Adipocyte (in vitro differentiated cells): Measurements from ENCODE around the gene NPAS2.

Source experiments
- DNase-seq: peaks from one replicate; pipeline ENCODE4 v3.0.0-alpha.2; 2015; ENCODE audit warnings: low read depth
- H3K27me3 ChIP-seq: replicated peaks from 2 replicates; pipeline ENCODE4 v1.7.0; 2013; ENCODE audit warnings: mild to moderate bottlenecking, low read length, moderate library complexity; ENCODE audit not compliant: control insufficient read depth, insufficient read depth
- H3K36me3 ChIP-seq: 2 replicates; pipeline ENCODE4 v1.7.0; 2013; ENCODE audit warnings: low read length, mild to moderate bottlenecking, moderate library complexity; ENCODE audit not compliant: control insufficient read depth, insufficient read depth, severe bottlenecking
- H3K4me1 ChIP-seq: 2 replicates; pipeline ENCODE4 v1.7.0; 2013; ENCODE audit warnings: mild to moderate bottlenecking, low read length, moderate library complexity; ENCODE audit not compliant: control insufficient read depth, insufficient read depth
- H3K4me3 ChIP-seq: 2 replicates; pipeline ENCODE4 v1.7.0; 2013; ENCODE audit warnings: mild to moderate bottlenecking, low read length, moderate library complexity
- H3K9ac ChIP-seq: 2 replicates; pipeline ENCODE4 v1.7.0; 2013; ENCODE audit warnings: mild to moderate bottlenecking, low read length, moderate library complexity
- H3K9me3 ChIP-seq: 2 replicates; pipeline ENCODE4 v1.7.0; 2013; ENCODE audit warnings: mild to moderate bottlenecking, low read length, moderate library complexity; ENCODE audit not compliant: control insufficient read depth

NPAS2 gene

GRCh38 chr2:100981011-100981410 lies 161.1 kb downstream of the NPAS2 start:
- DNase-seq = no peak
- H3K27me3 ChIP-seq = no peaks in the 10 kb centered on the region
- no peak overlapping the region for H3K4me3 ChIP-seq
- no peaks in the 10 kb centered on the region for H3K9me3 ChIP-seq
- no peak overlapping the region for H3K9ac ChIP-seq
- peaks cover 10% of the 10 kb centered on the region for H3K4me1 ChIP-seq
- peaks cover 56% of the 10 kb centered on the region for H3K36me3 ChIP-seq

GRCh38 chr2:100982431-100982861 lies 162.5 kb downstream of the NPAS2 start:
- DNase-seq = no peak
- Histone ChIP-seq H3K4me1 (peaks cover 10% of the 10 kb centered on the region), H3K4me3 (no peak overlapping the region), H3K9me3 (no peaks in the 10 kb centered on the region), H3K36me3 (peaks cover 46% of the 10 kb centered on the region), H3K9ac (no peak overlapping the region), H3K27me3 (no peaks in the 10 kb centered on the region)

GRCh38 chr2:100983201-100983600 lies 163.3 kb downstream of the NPAS2 start:
- no peak for DNase-seq
- Histone ChIP-seq H3K9me3 (no peaks in the 10 kb centered on the region), H3K4me1 (peaks cover 10% of the 10 kb centered on the region), H3K36me3 (peaks cover 46% of the 10 kb centered on the region), H3K4me3 (no peak overlapping the region), H3K9ac (no peak overlapping the region), H3K27me3 (no peaks in the 10 kb centered on the region)

DNA sequence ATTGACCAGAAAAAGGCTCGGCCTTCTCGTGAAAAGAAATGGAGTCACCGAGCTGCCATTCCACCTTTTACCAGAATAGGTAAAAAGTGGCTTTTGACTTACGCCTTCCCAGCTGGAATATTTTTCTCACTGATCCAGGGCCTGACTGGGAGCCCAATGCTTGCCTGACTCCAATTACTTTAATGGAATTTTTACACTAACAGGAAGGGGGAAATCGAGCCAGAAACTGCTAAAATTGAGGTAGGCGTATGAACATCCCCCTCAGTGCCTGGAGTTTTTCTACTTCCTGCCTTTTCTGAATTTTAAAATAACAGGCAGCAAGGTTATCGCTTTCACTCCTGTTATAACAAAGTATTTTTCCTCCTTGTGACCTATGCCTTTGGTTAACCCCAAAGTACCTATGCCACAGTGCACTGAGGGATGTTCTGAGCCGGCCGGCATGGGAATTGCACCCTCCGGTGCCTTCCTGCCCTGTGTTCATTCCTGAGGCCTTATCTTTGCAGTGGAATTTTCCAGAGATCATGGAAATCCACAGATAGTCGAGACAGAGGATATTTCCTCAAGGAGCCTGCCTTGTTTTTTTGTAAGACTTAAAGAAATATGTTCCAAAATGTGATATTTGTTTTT lies 163.9 kb downstream of the NPAS2 start:
- Histone ChIP-seq H3K36me3 (peaks cover 42% of the 10 kb centered on the region), H3K4me1 (peaks cover 10% of the 10 kb centered on the region), H3K27me3 (no peaks in the 10 kb centered on the region), H3K9me3 (no peaks in the 10 kb centered on the region), H3K9ac (no peak overlapping the region), H3K4me3 (no peak overlapping the region)
- DNase-seq = no peak

DNA sequence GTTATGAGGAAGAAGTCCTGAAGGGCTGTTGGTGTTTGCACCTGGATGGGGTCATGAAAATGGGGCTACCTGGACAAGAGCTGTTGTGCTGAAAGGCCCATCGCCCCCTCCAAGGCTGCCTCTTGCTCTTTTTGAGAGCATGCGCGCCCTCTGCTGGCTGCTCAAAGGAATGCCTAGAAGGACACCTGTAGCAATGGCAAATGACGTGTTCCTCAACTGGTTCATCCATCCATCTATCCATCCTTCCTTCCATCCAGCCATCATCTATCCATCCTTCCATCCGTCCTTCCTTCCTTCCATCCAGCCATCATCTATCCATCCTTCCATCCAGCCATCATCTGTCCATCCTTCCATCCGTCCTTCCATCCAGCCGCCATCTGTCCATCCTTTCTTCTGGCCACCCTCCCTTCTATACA lies 165.0 kb downstream of the NPAS2 start:
- Histone ChIP-seq H3K9me3 (no peaks in the 10 kb centered on the region), H3K4me1 (peaks cover 17% of the 10 kb centered on the region), H3K36me3 (peaks cover 34% of the 10 kb centered on the region), H3K27me3 (no peaks in the 10 kb centered on the region), H3K4me3 (no peak overlapping the region), H3K9ac (no peak overlapping the region)
- DNase-seq = peak; percentile 87

DNA sequence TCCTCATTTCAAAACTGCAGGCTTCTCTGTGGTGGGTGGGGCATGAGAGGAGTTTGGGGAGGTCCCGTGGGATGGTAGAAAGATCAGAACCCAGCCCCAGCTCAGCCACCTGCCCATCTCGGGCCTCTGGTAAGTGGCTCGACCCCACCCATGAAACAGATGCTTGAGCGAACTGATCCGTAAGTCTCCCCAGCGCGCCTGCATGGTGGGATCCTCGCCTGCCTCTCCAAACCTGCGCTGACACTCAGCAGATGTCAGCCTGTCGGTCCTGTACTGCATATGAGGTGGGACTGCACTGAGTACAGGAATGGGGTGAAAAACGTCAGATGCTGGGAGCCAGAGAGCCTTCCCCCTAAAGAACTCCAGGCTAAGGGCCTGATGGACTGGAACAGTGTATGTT lies 166.2 kb downstream of the NPAS2 start:
- no peak overlapping the region for H3K9ac ChIP-seq
- no peak for DNase-seq
- no peak overlapping the region for H3K4me3 ChIP-seq
- H3K36me3 ChIP-seq = peaks cover 34% of the 10 kb centered on the region
- H3K9me3 ChIP-seq = no peaks in the 10 kb centered on the region
- H3K27me3 ChIP-seq = no peaks in the 10 kb centered on the region
- peaks cover 14% of the 10 kb centered on the region for H3K4me1 ChIP-seq

DNA sequence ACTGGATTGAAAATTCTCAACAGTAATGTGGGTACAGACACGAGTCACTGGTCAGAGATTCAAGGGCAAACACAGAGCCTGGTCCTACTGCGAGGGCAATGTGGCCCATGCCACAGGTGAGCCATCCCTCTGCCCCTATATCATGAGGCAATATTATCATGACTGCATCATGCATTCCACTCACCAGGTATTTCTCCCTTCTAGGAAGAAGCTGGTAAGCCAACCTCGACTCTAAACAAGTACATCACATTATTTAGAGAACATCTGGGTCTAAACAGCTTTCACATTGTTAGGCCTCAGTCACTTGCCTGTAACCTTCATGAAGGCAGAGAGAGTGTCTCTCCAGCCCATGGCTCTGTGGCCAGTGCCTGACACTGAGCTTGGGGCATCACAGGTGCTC lies 167.6 kb downstream of the NPAS2 start:
- DNase-seq = no peak
- Histone ChIP-seq H3K4me1 (peaks cover 14% of the 10 kb centered on the region), H3K36me3 (peaks cover 34% of the 10 kb centered on the region), H3K9ac (no peak overlapping the region), H3K4me3 (no peak overlapping the region), H3K27me3 (no peaks in the 10 kb centered on the region), H3K9me3 (no peaks in the 10 kb centered on the region)

- H3K4me1 ChIP-seq = peaks cover 14% of the 10 kb centered on the region
- peaks cover 31% of the 10 kb centered on the region for H3K36me3 ChIP-seq
- H3K9me3 ChIP-seq = no peaks in the 10 kb centered on the region
- DNase-seq = no peak
- no peak overlapping the region for H3K9ac ChIP-seq
- no peak overlapping the region for H3K4me3 ChIP-seq
- no peaks in the 10 kb centered on the region for H3K27me3 ChIP-seq
These were observed 168.0 kb downstream of the NPAS2 start for GRCh38 chr2:100987974-100988373.

DNA sequence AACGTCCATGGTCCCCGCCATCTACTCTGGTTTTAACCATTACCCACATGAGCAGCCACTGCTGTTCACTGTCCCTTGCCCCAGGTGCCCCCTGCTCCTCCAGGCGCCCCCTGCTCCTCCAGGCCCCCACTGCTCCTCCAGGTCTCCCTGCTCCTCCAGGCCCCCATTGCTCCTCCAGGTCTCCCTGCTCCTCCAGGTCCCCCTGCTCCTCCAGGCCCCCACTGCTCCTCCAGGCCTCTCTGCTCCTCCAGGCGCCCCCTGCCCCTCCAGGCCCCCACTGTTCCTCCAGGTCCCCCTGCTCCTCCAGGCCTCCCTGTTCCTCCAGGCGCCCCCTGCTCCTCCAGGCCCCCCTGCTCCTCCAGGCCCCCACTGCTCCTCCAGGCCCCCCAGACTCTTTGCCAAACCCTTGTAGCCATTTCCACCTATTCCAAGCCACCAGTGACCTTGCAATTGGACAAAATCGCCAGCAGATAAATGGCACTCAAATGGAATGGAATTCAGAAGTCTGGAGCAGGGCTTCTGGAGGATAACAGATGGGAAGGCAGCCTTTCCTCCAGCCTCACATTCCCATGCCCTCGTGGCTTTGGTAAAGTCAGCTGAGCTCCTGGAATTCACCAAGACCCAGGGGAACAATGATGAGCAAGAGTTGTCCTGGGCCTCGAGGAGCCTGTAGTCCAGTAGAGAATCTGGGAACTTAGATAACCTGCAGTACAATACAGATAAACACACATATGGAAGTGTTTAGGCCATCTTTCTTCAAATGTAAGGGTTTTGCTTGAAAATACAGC lies 168.9 kb downstream of the NPAS2 start:
- Histone ChIP-seq H3K9ac (no peak overlapping the region), H3K4me1 (peaks cover 12% of the 10 kb centered on the region), H3K4me3 (no peak overlapping the region), H3K9me3 (no peaks in the 10 kb centered on the region), H3K27me3 (no peaks in the 10 kb centered on the region), H3K36me3 (peaks cover 36% of the 10 kb centered on the region)
- no peak for DNase-seq

DNA sequence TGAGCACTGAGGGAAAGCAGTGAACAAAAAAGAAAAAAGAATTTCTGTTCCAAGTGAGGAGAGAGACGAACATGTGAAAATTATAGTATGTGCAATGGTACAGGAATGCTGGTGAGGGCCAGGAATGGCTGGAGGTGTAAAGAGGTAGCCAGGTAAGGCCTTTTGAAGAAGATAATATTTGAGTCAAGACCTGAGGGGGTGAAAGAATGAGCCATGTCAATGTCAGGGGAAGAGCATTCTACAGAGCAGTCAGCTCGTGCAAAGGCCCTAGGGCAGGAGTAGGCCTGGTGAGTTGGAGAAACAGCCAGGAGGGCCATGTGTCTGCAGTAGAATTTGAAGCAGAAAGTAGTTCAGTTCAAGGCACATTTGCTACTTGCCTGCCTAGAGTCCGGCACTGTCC lies 169.7 kb downstream of the NPAS2 start:
- Histone ChIP-seq H3K4me3 (no peak overlapping the region), H3K36me3 (peaks cover 45% of the 10 kb centered on the region), H3K4me1 (peaks cover 7% of the 10 kb centered on the region), H3K27me3 (no peaks in the 10 kb centered on the region), H3K9ac (no peak overlapping the region), H3K9me3 (no peaks in the 10 kb centered on the region)
- DNase-seq = no peak

DNA sequence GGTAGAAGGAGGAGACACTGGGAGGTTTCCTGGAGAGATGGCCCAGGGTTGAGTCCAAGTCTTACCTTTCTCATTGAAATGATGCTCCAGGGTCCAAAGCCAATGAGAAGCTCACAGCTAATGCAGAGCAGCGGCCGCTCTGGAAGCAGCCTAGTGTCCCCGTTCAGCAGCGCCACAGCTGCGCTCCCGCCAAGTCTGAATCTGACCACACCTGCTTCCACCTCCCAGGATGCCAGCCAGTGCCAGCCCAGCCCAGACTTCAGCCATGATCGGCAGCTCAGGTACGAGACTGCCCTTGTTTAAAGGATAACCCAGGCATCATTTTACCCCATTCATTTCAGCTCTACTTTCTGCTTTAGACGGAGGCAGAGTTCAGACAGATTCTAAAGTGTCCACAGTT lies 170.2 kb downstream of the NPAS2 start:
- no peak for DNase-seq
- Histone ChIP-seq H3K9ac (no peak overlapping the region), H3K36me3 (peaks cover 50% of the 10 kb centered on the region), H3K4me3 (no peak overlapping the region), H3K27me3 (no peaks in the 10 kb centered on the region), H3K9me3 (no peaks in the 10 kb centered on the region), H3K4me1 (peaks cover 7% of the 10 kb centered on the region)
